Mucosa of rectum (tissue), 2 donors: ENCODE data around the gene DENND1B.

Experiments
- H3K27ac ChIP-seq, 2 donors: one replicate each; pipeline ENCODE4 v1.7.0; 2013; ENCODE audit warnings: inconsistent platforms in 2 of 2, low read depth in 2 of 2, low read length in 2 of 2
- H3K27me3 ChIP-seq, 2 donors: one replicate each; pipeline ENCODE4 v1.7.0; 2013; ENCODE audit warnings: low read length in 2 of 2; ENCODE audit not compliant: control insufficient read depth in 2 of 2, insufficient read depth in 2 of 2
- H3K36me3 ChIP-seq, 2 donors: one replicate each; pipeline ENCODE4 v1.7.0; 2013; ENCODE audit warnings: low read length in 2 of 2; ENCODE audit not compliant: control insufficient read depth in 2 of 2, insufficient read depth in 2 of 2
- H3K4me1 ChIP-seq, 2 donors: one replicate each; pipeline ENCODE4 v1.7.0; 2013; ENCODE audit warnings: low read length in 2 of 2, mild to moderate bottlenecking in 1 of 2; ENCODE audit not compliant: control insufficient read depth in 2 of 2, insufficient read depth in 2 of 2
- H3K4me3 ChIP-seq, 2 donors: one replicate each; pipeline ENCODE4 v1.7.0; 2013; ENCODE audit warnings: low read length in 2 of 2
- H3K9ac ChIP-seq, 2 donors: one replicate each; pipeline ENCODE4 v1.7.0; 2013; ENCODE audit warnings: low read length in 2 of 2, low read depth in 1 of 2, mild to moderate bottlenecking in 1 of 2
- H3K9me3 ChIP-seq, 2 donors: one replicate each; pipeline ENCODE4 v1.7.0; 2013; ENCODE audit warnings: low read length in 2 of 2; ENCODE audit not compliant: control insufficient read depth in 2 of 2
- donor health status: healthy.
- donor health status: Normal muscosa, but diverticular disease.

DENND1B gene

DNA sequence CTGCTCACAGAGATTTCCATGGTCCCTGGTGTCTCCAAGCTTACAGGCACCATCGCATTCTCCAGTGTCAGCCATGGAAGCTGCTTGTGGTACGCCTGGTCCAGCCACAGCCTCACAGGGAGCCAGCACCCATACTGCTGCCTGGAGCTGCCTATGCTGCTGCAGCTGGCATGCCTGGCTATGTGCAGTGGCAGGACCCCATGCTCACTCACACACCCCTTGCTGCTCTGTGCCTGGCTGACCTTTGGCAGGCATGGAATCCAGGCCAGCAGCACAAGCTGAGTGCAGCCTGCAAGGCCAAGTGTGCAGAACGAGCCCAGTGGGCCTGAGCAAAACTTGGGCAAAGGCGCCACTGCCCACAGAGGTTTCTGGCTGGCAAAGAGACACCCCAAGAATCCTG lies 26.4 kb upstream of the DENND1B start:
- H3K9ac ChIP-seq, result no peak overlapping the region
- H3K27ac ChIP-seq, result no peak overlapping the region
- no peaks in the 10 kb centered on the region for H3K4me1 ChIP-seq
- H3K27me3 ChIP-seq, result no peaks in the 10 kb centered on the region
- H3K4me3 ChIP-seq, result no peak overlapping the region
- no peaks in the 10 kb centered on the region for H3K36me3 ChIP-seq
- peaks cover 5 to 7% of the 10 kb centered on the region in 2 donors for H3K9me3 ChIP-seq

DNA sequence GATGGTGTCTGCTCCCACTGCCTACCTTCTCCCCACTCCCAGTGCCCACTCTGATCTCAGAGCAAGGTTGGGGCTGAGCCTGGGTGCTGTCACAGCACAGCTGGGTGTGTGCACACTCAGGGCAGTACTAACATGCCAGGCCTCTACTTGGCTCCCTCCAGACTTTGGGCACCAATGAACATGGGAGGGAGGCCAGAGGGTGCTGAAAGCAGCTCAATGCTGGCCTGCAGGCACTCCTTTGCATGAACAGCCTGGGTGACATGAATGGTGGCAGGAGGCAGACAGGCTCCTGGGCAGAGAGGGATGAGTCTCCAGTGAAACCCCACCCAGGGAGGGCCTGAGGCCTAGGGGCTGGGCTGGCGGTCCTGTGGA lies 25.8 kb upstream of the DENND1B start:
- Histone ChIP-seq H3K36me3 (no peaks in the 10 kb centered on the region), H3K4me1 (no peaks in the 10 kb centered on the region), H3K9me3 (peaks cover 7 to 11% of the 10 kb centered on the region in 2 donors), H3K9ac (no peak overlapping the region), H3K27ac (no peak overlapping the region), H3K27me3 (no peaks in the 10 kb centered on the region), H3K4me3 (no peak overlapping the region)

DNA sequence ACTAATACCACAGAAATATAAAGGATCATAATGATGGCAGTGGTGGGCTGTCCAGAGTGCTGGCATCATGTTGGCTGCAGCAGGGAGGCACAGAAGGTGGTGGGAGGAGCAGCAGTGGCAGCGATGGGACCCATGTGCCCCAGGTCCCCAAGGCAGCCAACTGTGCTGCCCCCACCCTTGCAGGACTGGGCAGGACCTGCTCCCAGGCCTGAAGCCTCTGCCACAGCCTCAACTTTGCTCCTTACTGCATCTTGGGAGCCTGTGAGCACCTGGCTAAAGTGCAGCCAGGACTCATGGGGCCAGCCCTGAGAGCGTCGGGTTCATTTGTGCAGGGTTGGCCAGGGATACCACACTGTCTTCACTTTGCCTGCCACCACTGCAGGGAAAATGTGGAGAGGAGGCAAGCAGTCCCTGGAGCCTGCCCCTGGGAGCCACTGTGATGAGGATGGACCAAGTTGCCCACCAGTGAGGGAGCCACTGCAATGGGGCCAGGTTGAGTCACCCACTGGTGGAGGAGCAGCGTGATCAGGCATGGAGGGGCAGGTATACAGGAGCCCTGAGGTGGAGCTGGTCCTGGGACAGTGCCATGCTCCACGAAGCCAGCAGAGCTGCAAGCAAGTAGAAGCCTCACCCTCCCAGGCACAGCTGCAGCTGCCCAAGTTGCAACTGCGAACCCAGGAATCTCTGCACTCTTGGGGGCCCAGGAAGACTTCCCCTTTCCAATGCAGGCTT lies 25.3 kb upstream of the DENND1B start:
- no peak overlapping the region for H3K9ac ChIP-seq
- no peak overlapping the region for H3K4me3 ChIP-seq
- H3K9me3 ChIP-seq, result peaks cover 7 to 11% of the 10 kb centered on the region in 2 donors
- H3K36me3 ChIP-seq, result no peaks in the 10 kb centered on the region
- no peaks in the 10 kb centered on the region for H3K4me1 ChIP-seq
- no peaks in the 10 kb centered on the region for H3K27me3 ChIP-seq
- H3K27ac ChIP-seq, result no peak overlapping the region

DNA sequence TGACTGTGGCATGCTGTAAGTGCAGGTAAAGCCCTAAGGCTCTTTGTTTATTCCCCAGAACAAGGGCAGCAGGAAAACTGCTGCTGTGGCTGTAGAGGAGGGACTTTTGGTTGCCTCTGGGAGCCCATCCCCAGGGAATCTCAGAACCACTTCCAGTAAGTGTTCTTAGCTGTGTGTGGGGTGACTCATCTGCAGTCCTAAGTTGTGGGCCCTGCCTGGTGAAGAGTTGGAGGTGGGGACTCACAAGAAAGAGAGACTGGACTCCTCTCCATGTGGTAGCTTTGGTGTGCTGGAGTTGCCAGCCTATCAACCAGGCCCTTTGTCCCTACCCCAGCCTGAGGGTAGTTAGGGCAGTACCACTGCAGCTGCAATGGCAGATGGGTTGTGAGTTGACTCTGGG lies 24.0 kb upstream of the DENND1B start:
- Histone ChIP-seq H3K4me3 (no peak overlapping the region), H3K4me1 (no peaks in the 10 kb centered on the region), H3K9ac (no peak overlapping the region), H3K36me3 (no peaks in the 10 kb centered on the region), H3K27ac (no peak overlapping the region), H3K27me3 (no peaks in the 10 kb centered on the region), H3K9me3 (peaks cover 7 to 11% of the 10 kb centered on the region in 2 donors)

DNA sequence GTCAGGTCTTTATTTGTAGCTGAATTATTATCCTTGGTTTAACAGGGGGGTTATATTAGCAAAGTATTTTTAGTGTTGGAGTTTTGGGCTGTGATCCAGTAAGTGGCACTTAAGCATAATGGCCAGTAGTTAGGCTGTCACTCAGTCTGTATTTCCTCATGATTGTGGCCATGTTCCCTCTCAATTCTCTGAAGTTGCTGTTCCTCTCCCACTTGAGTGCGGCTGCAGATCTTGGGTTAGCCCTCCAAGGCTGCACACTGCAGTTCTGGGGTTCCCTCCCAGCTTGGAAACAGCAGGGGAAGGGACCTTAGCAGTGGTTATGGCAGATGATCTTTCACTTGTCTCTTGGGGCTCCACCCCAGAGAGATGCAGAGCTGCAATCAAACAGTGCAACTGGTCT lies 23.2 kb upstream of the DENND1B start:
- Histone ChIP-seq H3K27ac (no peak overlapping the region), H3K36me3 (no peaks in the 10 kb centered on the region), H3K9me3 (peaks cover 7 to 11% of the 10 kb centered on the region in 2 donors), H3K9ac (no peak overlapping the region), H3K4me3 (no peak overlapping the region), H3K4me1 (no peaks in the 10 kb centered on the region), H3K27me3 (no peaks in the 10 kb centered on the region)

DNA sequence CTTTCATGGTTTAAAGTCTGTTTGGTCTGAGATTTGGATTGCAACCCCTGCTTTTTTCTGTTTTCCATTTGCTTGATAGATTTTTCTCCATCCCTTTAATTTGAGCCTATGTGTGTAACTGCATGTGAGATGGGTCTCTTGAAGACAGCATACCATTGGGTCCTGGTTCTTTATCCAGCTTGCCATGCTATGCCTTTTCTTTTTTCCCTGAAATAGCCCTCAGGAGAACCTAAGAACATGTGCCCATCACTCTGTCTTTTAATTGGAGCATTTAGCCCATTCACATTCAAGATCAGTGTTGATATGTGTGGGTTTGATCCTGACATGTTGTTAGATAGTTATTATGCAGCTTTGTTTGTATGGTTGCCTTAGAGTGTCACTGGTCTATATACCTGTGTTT lies 21.7 kb upstream of the DENND1B start:
- H3K36me3 ChIP-seq, result no peaks in the 10 kb centered on the region
- H3K4me1 ChIP-seq, result no peaks in the 10 kb centered on the region
- H3K27ac ChIP-seq, result no peak overlapping the region

DNA sequence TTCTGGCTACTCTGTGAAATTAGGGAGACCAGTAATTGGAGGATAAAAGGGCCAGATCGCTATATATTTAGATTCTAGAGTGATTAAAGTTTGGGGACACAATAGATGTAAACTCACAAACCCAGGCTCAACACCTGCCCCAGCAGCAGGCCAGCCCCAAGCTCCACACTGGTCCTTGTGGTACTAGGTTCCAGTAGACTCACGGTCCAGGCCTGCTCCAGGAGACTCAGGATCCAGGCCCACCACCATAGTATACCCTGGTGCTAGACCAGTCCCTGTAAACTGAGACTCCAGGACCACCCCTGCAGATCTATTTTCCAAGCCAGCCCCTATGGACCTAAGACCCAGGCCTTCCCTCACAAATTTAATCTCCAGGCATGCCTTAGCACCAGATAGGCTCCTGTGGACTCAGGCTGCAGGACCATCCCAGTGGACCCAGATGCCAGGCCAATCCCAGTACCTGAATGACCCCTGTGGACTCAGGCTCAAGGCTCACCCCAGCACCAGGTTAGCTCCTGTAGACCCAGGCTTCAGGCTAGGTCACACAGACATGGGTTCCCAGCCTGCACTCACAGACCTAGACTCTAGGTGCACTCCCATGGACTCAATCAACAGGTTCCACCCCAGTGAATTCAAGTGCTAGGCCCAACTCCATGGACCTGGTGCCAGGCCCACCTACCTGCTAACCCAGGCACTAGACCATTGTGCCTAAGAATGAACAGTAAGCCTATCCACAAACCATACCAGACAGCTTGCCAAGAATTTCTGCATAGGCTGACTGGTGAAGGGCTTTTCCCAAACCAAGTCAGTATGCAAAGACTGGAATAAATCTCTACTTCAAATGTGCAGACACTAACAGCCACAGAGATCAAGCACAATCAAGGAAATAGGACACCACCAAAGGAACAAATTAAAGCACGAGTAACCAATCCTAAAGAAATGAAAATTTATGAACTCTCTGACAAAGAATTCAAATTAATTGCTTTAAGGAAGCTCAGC lies 13.8 kb upstream of the DENND1B start:
- H3K4me3 ChIP-seq, result no peak overlapping the region

More for the DNA sequence above, 21.7 kb upstream of the DENND1B start:
- Histone ChIP-seq H3K9ac (no peak overlapping the region), H3K9me3 (peaks cover 7 to 11% of the 10 kb centered on the region in 2 donors), H3K27me3 (no peaks in the 10 kb centered on the region), H3K4me3 (no peak overlapping the region)

DNA sequence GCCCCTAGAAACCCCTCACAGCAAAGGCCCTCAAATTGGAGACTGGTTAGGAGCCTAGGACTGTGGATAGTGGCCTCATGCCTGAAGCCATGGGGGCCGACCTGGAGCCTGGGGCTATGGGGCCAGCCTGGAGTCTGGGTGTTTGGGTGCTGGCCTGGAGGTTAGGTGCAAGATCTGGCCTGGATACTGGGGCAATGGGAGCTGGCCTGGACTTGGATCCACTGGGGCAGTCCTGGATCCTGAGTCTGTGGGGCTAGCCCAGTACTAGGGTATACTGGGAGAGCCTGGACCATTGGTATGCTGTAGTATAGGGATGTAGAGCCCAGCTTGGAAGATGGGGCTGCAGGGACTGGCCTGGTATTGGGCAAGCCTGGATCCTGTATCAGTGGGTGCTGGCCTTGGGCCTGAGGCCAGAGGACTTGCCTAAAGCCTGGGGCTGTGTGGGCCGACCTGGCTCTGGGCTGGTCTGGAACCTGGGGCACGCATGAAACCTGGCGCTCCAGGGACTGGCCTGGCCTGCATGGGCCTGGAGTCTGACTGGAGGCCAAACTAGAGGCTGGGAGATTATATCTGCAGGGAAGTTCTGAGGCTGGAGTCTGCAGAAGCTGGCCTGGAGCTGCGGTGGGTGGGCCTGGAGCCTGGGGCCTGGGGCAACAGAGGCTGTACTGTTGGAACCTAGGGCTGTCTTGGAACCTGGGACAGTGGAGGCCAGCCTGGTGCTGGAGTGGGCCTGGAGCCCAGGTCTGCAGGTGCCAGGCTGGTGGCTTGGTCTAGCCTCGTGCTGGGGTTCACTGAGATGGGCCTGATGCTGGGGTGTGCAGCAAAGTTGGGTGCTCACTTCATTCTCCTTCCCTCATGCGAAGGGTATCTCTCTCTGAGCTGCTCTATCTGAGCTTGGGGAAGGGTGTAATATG lies 12.6 kb upstream of the DENND1B start:
- H3K27me3 ChIP-seq, result no peaks in the 10 kb centered on the region
- no peak overlapping the region for H3K9ac ChIP-seq
- no peak overlapping the region for H3K4me3 ChIP-seq
- no peaks in the 10 kb centered on the region for H3K36me3 ChIP-seq
- no peaks in the 10 kb centered on the region for H3K9me3 ChIP-seq
- H3K4me1 ChIP-seq, result peaks cover 3 to 16% of the 10 kb centered on the region in 2 donors
- H3K27ac ChIP-seq, result no peak overlapping the region

More for the DNA sequence above, 13.8 kb upstream of the DENND1B start:
- Histone ChIP-seq H3K36me3 (no peaks in the 10 kb centered on the region), H3K9ac (no peak overlapping the region), H3K9me3 (no peaks in the 10 kb centered on the region), H3K27me3 (no peaks in the 10 kb centered on the region), H3K4me1 (peaks cover 0 to 5% of the 10 kb centered on the region in 2 donors), H3K27ac (no peak overlapping the region)

DNA sequence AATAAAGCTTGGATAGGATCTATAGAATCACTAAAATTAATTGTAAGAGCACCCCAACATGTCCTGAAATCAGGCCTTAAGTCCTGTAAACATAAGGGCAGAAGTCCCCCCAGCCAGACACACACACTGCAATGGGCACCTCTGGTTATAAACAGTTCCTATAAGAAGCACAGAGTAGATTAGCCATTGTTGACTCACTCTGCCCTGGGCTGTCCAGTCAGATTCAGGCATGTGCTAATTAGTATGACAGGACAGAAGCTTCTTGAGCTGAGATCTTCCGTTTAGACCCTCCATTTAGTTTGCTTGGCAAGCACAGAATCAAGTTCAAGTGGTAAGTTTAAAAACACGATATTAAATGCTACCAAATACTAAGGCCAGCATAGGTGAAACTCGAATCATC lies 11.8 kb upstream of the DENND1B start:
- H3K36me3 ChIP-seq, result no peaks in the 10 kb centered on the region
- H3K4me3 ChIP-seq, result no peak overlapping the region
- no peak overlapping the region for H3K9ac ChIP-seq
- no peak overlapping the region for H3K27ac ChIP-seq
- H3K27me3 ChIP-seq, result no peaks in the 10 kb centered on the region
- H3K4me1 ChIP-seq, result peaks cover 8 to 24% of the 10 kb centered on the region in 2 donors
- no peaks in the 10 kb centered on the region for H3K9me3 ChIP-seq
